HG02588 (cell line): ENCODE measurements around the gene C1orf116.
A peak's percentile ranks its signal among the peaks of the same experiment; 100 is the strongest.
"Not testable (repeated sequence)": the region's sequence is repeated elsewhere in the genome, so short reads cannot be mapped to it uniquely, and the experiment has no call there.

Experiments used
- ATAC-seq: cut with Tn5 transposase; IDR thresholded peaks from one replicate; pipeline ENCODE4 v1.9.1; 2021; ENCODE audit warnings: mild to moderate bottlenecking, moderate library complexity; ENCODE audit not compliant: unreplicated experiment

C1orf116 gene

GRCh38 chr1:207059881-207060280 is 27.3 kb upstream of the C1orf116 start:
- no peak for ATAC-seq

GRCh38 chr1:207058878-207059867 is 26.6 kb upstream of the C1orf116 start:
- ATAC-seq, result no peak

GRCh38 chr1:207058252-207058651 is 25.7 kb upstream of the C1orf116 start:
- no peak for ATAC-seq

- no peak for ATAC-seq
Measured at GRCh38 chr1:207056673-207057072, 24.1 kb upstream of the C1orf116 start.

- ATAC-seq, result no peak
Measured at GRCh38 chr1:207055386-207056001, 22.9 kb upstream of the C1orf116 start.

- ATAC-seq, result no peak
Measured at GRCh38 chr1:207054491-207054890, 21.9 kb upstream of the C1orf116 start.

GRCh38 chr1:207052911-207053769 is 20.6 kb upstream of the C1orf116 start, which contains the start of gene PFKFB2:
Gene PFKFB2, plus strand, starts transcription at chr1:207053275. Its CDS starts 1,443 bp downstream, at chr1:207054718.
- ATAC-seq, result peak; percentile 75

GRCh38 chr1:207051191-207051943 is 18.8 kb upstream of the C1orf116 start, which contains the start of gene YOD1:
Gene YOD1, minus strand, starts transcription at chr1:207051208. Its CDS starts 178 bp downstream, at chr1:207051030.
- no peak for ATAC-seq

- peak; percentile 54 for ATAC-seq
Measured at GRCh38 chr1:207050480-207051190, 18.1 kb upstream of the C1orf116 start.

GRCh38 chr1:207049974-207050391 is 17.4 kb upstream of the C1orf116 start:
- ATAC-seq, result no peak

GRCh38 chr1:207049514-207049913 is 17.0 kb upstream of the C1orf116 start:
- ATAC-seq, result no peak

- no peak for ATAC-seq
Measured at GRCh38 chr1:207049054-207049453, 16.5 kb upstream of the C1orf116 start.

GRCh38 chr1:207048041-207048440 is 15.5 kb upstream of the C1orf116 start:
- ATAC-seq, result no peak

- ATAC-seq, result no peak
Measured at GRCh38 chr1:207047505-207047904, 14.9 kb upstream of the C1orf116 start.

GRCh38 chr1:207045453-207045852 is 12.9 kb upstream of the C1orf116 start:
- no peak for ATAC-seq

GRCh38 chr1:207041397-207041796 is 8.8 kb upstream of the C1orf116 start:
- ATAC-seq, result not testable (repeated sequence)

- no peak for ATAC-seq
Measured at GRCh38 chr1:207040181-207040533, 7.6 kb upstream of the C1orf116 start.

- ATAC-seq, result no peak
Measured at GRCh38 chr1:207039380-207040180, 7.0 kb upstream of the C1orf116 start.

- ATAC-seq, result no peak
Measured at GRCh38 chr1:207036865-207037264, 4.3 kb upstream of the C1orf116 start.
